GM18868 (cell line): ENCODE measurements around the gene RGS10.
A peak's percentile ranks its signal among the peaks of the same experiment; 100 is the strongest.

Experiments used
- ATAC-seq: cut with Tn5 transposase; IDR thresholded peaks from one replicate; pipeline ENCODE4 v1.9.1; 2021; ENCODE audit warnings: mild to moderate bottlenecking, moderate library complexity; ENCODE audit not compliant: unreplicated experiment

RGS10 gene

DNA sequence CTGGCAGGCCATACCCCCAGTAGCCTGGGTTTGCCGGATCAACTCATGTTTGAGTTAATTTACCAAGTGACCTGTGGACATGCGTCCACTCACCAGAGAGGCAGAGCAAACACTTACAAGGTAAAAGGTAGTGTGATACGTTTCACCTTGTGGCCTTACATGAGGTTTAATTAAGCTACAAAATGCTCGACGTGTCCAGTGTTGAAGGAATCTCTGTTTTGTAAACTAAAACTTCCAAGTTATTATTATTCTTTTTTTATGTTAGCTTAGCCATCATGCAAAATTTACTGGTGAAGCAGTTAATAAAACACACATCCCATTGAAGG lies 42.9 kb downstream of the RGS10 start:
- ATAC-seq = no peak

DNA sequence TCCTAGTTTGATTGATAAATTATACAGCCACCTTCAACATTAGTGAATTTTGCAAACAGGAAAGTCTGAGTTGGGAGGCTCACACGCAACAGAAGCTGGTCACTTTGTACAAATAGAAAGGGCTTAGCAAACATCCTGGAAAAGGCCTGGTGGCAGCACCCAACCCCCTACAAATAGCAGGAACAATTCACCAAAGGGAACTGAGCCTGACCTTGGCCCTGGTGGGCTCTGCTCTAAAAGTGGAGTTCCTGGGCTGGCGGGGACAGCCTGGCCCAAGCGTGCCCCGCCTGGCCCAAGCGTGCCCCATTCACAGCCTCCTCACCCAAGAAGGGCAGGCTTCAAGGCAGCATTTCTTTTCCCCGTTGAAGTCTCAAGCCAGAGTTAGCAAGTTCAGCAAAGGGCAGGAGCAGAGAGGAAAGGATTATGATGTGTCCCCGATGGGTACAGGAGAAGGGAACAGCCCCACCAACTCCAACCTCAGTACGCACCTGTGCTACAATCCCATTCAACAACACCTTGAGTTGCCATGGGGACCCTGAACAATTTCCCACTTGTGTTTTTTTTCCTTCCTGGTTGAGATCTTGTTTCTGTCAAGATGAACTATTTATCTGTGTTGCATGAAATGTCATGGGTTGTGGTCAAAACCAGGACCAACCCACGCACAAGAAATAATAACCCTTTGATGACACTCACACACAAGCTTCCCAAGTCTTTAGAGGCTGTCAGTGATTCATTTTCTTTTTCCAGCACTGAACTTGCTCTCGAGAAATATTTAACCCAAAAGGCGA lies 43.4 kb downstream of the RGS10 start:
- no peak for ATAC-seq

DNA sequence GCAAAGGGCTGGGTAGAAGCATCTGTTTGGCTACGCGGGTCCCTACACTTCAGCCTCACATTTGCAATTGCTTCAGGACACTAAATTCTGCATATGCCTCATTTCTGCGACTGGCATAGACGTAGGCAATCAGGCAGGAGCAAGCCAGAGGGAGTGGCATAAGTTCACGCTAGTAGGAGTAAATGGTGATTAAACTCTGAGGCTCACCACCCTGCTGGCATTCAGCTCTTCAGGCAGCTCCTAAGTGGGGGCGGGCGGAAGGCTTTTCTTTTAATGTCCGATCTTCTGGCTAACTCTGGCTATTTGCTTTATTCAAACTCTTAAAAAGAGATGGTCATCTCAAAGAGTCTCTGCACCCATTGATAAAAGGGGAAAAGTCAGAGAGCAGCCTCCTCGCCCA lies 45.3 kb downstream of the RGS10 start:
- ATAC-seq = no peak

DNA sequence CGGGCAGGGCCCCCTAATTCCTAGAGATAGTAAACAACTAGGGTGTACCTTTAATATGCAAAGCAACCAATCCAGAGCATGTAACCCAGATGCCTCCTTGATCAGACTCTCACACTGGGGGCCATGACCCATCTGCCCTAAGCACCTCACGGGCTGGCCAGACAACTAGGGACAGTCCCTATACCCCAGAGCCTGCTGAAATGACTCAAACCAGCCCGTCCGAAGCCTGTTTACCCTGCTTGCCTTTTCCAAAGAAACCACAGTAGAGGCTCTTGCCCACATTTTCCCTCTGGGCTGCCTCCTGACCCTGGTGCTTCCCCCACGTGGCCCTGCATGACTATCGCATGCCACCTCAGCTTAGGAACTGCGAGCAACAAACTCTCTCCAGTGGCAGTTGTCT lies 46.2 kb downstream of the RGS10 start:
- peak; percentile 68 for ATAC-seq

DNA sequence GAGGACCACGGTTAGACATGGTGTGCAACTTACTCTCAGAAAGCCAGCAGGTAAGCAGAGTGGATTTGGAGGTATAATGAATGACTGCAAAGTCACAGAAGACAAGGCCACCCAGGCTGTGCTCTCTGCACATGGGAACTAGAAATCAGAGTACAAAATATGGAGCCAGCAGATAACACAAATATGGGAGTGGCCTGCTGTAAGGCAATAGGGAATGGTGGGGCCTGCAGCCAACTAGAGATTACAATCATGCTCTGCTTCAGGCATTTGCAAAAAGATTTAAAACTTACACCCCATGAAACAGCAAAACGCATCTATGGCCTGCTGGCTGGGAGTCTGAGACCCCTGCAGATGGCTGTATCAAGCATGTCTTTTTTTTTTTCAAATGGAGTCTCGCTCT lies 47.0 kb downstream of the RGS10 start:
- ATAC-seq = no peak

DNA sequence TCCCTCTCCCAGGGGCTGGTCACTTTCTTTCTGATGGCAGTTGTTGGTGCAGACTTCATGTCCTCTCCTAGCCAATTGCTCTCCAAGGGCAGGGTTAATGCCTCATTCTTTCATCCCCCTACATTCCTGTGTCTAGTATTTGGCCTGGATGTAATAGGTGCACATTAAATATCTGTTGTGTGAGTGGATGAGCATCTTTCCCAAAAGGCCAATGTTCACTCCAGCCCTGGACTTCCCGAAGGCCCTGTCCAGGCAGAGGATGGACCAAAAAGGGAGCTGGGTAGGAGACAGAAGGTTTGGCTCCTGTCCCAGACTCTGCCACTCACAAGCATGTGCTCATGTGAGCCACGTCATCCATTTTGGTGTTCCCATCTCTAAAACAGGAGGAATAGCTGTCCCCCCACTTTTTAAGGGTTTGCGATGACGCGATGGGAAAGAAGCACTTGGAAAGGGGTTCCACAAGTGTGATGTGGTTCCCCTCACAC lies 47.5 kb downstream of the RGS10 start:
- ATAC-seq = no peak

DNA sequence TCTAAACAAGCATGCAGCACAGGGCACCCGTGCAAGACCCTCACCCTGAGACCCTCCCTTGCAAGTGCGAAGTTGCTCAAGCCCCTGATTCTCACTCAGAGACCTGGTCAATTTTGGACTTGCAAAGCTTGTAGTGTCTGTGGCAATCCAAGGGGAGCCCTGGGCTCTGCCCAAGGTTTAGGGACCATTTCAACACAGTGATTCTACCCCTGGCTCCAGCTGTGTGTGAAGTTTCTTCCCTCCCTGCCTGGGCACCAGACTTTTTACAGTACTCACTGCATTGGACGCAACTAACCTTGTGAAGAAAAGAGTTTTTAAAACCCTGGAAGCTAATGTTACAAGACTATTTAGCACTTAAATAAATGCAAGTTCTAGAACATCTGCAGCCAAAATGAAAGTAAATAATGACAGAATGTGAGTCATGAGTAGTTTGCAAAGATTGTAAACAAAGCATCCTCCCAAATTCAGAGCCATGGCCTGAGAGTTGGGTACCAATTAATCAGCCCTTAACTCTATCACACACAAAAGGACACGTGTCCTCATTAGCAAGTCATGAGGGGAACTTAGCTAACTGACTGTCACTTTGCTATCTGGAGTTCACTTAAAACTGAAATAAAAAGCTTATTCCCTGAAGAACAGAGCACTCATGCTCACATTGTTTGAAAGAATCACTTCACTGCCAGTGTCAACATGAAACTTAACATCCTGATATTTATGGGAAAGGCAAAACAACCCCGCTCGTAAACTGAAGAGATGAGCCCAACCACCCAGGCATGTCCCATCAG lies 48.1 kb downstream of the RGS10 start:
- no peak for ATAC-seq

DNA sequence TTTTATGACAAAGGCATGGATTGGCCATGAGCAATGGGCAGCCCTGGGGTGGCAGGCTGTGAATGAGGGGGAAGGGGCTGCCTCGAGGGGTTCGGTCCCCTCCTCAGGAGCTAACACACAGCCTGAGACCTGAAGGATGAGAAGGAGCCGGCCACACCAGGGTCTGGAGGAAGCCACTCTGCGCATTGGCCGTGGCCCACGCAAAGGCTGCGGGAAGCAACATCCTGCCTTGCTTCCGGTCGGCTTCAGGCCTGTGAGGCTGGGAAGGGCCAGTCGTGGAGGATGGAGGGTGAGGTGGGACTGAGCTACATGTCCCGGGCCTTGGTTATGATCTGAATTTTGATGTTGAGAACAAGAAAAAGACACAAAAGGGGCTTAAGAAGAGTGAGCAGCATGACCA lies 49.4 kb downstream of the RGS10 start:
- no peak for ATAC-seq

DNA sequence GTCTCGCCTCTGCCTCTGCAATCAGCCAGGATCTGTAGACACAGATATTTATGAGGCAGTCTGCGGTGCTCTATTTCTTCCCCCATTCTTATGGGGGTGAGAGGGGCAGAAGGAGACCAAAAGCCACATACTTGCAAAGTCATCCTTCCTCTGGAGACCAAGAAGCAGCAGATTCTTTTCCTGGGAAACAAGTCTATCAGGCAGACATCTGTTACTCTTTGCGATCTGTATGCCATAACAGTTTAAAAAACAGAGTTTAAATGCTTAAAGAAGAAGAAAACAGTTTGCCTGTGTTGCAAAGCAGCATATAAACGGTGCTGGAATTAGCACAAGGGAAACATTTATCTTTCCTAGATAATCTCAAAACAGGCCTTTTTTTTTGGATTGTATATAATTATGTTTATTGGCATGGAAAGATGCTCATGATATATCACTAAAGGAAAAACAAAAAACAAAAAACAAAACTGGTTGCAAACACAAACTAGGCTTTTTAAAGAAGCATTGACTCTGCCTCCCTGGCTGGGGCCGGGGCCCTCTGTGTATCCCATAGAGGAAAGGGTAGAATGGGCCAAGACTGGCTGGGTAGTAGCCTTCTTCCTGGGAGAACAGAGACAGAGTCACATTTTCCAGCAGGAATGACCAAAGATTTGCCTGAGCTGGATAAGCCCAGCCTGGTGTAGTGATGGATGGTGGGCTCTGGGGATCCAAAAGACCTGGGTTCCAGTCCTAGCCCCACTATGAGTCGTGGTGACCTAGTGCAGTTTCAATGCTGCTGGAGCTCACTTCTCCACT lies 50.4 kb downstream of the RGS10 start:
- ATAC-seq = no peak

DNA sequence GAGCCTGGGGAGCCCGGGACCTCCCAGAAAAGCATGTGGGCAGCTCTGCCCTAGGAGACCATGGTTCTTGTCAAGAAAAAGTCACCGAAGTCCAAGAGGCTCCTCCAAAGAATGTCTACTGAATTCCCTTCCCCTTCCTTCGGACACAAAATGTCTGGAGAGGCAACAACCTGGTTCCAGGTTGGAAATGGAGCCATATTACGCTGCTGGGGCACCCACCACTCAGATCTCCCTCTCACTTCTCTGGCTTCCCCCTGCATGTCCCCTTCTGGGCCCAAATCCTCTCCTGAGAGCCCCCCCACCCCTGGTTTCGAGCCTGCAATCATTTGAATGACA lies 52.6 kb downstream of the RGS10 start:
- no peak for ATAC-seq

DNA sequence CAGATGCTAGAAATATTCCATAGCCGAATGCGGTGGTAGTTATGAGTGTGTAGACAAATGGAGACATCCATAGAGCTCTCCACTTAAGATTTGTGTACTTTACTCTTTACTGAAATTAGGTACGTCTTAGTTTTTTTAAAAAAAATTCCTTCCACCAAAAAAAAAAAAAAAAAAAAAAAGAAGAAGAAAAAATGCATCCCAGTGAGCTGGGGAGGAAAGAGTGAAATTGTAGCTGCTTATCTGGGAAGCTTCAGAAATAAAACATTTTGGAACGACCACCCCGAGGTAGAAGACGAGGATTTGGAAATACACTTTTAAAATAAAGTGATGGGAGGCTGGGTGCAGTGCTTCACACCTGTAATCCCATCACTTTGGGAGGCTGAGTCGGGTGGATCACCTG lies 53.8 kb downstream of the RGS10 start:
- ATAC-seq = no peak

DNA sequence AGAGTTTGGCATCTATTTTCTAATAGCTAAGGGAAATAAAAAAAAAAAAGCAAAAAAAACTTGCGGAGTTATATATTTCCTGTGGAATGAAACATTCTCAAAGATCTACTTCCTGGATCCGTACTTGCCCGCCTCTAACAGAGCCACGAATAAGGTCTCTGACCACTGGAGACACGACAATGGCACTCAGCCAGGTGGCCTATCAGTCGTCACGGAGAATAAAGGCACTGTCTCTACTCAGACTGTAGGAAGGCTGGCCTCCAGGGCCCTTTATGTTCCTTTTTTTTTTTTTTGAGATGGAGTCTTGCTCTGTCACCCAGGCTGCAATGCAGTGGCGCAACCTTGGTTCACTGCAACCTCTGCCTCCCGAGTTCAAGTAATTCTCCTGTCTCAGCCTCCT lies 58.7 kb downstream of the RGS10 start:
- no peak for ATAC-seq

DNA sequence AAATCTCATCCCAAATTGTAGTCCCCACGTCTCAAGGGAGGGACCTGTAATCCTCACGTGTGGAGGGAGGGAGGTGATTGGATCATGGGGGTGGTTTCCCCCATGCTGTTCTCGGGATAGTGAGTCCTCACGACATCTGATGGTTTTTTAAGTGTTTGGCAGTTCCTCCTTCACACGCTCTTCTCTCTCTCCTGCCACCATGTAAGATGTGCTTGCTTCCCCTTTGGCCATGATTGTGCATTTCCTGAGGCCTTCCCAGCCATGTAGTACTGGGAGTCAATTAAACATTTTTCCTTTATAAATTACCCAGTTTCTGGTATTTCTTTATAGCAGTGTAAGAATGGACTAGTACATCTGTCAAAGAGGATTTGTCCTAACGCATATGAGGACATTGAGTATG lies 59.5 kb downstream of the RGS10 start:
- no peak for ATAC-seq

DNA sequence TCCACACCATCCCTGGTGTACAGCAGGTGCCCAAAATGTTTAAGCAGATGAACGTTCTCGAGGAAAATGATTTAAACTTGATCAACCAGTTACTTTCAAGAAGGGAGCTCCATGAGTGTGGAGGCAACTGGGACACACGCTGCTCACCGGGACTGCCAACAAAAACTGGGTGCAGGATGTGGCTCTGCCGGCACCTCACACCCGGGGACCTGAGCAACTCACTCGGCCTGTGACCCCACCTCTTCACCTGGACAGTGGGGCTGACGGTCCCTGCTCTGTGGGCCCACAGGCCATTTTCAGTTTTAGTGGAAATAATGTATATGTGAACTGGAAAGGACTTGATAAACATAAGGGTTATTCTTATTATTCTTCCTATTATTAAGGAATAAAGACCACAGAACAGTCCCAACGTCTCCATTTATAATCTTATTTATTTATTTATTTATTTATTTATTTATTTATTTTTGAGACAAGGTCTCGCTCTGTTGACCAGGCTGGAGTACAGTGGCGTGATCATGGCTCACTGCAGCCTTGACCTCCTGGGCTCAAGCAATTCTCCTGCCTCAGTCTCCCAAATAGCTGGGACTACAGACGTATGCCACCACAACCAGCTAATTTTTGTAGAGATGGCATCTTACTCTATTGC lies 60.6 kb downstream of the RGS10 start:
- no peak for ATAC-seq

DNA sequence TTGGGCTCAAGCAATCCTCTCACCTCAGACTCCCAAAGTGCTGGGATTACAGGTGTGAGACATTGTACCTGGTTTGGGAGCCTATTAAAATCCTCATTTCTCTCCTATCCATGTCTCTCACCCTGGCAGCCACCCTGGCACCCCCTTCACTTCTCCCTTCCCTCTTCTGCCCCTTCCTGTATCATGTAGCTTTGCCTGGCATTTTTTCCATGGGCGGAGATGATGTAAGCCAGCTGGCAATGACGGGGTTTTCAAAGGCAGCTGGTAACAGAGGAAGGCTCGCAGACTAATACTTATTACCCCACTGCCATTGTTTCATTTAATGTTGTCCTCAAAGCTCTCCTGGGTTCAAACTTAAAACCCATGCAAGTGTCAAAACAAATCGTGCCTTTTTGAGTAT lies 61.9 kb downstream of the RGS10 start:
- ATAC-seq = no peak

DNA sequence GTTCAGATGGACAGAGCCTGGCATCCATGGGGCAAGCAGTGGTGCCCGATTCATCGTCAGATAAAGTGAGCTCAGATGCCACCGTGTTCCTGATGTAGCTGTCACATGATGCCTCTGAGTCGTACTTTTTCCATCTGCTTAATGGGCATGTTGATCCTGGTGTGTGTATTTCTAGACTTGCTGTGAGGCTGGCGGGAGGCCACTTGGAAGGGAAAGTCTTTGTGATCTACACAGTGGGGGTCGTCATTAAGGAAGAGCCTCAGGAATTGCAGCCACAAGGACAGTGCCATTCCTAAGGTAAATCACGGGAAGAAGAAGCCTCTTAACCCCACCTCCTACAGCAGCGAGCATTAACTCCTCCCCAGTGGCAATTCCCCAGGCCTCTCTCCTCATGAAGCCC lies 63.0 kb downstream of the RGS10 start:
- no peak for ATAC-seq

DNA sequence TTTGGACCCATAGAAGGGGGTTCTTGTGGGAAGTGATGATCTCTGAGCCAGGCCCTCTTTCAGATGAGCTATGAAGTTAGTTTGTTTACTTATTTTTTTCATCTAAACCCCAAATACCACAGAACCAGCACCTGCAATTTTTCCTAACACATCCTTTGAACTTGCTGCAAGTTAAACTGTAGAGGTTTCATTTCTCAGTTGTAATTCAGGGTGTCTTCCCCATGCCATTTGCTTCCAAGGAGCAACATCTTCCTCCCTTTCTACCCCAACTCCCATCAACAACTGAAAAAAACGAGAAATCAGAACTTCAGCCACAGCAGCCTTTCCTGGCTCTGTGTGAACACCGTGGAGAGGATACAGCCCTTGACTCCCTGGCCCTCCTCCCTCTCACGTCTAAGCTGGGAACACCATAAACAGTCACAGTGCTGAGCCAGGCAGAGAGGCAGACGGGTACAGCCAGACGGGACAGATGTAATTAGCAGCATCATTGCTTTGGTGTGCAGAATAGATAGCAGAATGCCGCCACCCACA lies 63.6 kb downstream of the RGS10 start:
- ATAC-seq = no peak

DNA sequence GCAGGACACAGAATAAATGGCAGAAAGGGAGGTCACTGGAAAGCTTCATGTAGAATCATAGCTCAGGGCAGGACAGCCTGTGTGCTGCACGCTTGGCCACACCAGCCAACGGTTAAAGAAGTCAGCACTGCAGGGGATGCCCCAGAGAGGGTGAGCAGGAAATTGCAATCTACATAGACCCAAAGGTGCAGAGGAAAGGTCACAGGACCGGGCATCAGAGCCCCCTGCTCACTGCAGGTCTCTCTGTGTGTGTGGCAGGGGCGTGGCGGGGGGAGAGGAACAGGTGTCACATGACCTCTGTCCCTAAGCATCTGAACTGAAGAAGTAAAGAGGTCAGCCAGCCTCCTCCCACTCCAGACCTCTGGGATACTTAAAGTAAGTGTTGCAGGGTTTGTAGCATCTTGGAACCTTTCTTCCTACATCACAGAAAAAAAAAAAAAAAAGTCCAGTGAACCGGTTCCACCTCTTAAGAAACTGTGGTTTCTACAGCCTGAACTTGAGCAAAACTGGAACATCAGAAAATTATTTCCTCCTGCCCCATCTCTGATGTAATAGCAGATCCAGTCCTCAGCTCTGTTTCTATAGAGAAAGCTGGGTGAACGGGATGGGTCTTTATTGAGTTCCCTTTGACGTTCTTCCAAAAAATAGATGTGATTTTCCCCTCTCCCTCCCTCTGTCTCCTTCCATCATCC lies 64.3 kb downstream of the RGS10 start:
- peak; percentile 84 for ATAC-seq

DNA sequence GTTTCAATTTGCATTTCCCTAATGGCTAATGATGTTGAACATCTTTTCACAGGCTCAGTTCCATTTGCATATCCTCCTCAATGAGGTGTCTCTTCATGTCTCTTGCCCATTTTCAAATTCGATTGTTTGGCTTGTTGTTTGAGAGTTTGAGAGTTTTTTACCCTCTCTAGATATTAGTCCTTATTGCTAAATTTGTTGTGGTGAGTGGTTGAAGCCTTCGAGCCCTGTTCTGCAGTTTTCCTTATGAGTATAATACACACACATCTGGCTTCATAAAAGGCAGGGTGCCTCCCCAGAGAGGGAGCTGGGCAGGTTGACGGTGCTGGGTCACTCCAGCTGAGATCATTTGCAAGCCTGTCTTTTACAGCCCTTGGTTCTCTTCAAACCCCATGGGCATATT lies 65.1 kb downstream of the RGS10 start:
- ATAC-seq = peak; percentile 61

DNA sequence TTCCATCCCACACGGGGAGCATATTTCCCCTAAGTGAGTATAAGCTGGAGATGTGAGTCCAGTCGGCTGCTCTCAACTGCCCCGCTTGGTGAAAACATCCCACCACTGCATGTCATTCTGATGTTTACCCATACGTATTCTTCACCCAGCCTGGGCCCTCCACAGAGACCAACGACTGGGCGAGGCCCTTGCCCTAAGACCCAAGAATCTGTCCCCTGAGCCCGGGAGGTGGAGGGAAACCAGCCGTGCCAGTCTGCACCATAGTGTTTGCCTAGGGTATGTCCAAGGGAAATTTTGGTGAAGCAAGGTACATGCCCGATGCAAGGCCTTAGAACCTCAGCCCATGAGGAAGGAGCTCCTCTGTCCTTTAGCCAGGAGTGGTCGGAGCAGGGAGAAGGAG lies 67.9 kb downstream of the RGS10 start:
- ATAC-seq = no peak
